Parathyroid adenoma (tissue), 2 donors: ENCODE results near the gene BCAT1.

ENCODE experiments used
- H2AFZ ChIP-seq: fragments of 300-600 bp; sonication (generic); one replicate; pipeline ENCODE4 v1.7.0; 2017; ENCODE audit warnings: antibody characterized with exemption, mild to moderate bottlenecking
- H3K27ac ChIP-seq: fragments of 300-600 bp; sonication (generic); one replicate; pipeline ENCODE4 v1.7.0; 2017
- H3K27me3 ChIP-seq: fragments of 300-600 bp; sonication (generic); one replicate; pipeline ENCODE4 v1.7.0; 2017; ENCODE audit warnings: low read length; ENCODE audit not compliant: control insufficient read depth, insufficient read depth
- H3K36me3 ChIP-seq: fragments of 300-600 bp; sonication (generic); one replicate; pipeline ENCODE4 v1.7.0; 2017; ENCODE audit warnings: low read length; ENCODE audit not compliant: control insufficient read depth, insufficient read depth
- H3K4me1 ChIP-seq: fragments of 300-600 bp; sonication (generic); one replicate; pipeline ENCODE4 v1.7.0; 2017; ENCODE audit warnings: control low read depth
- H3K4me2 ChIP-seq: fragments of 300-600 bp; sonication (generic); one replicate; pipeline ENCODE4 v1.7.0; 2017; ENCODE audit warnings: low read length
- H3K4me3 ChIP-seq: fragments of 300-600 bp; sonication (generic); one replicate; pipeline ENCODE4 v1.7.0; 2017; ENCODE audit warnings: low read depth, low read length
- H3K79me2 ChIP-seq: fragments of 300-600 bp; sonication (generic); one replicate; pipeline ENCODE4 v1.7.0; 2017; ENCODE audit warnings: control low read depth
- H3K9ac ChIP-seq: fragments of 300-600 bp; sonication (generic); one replicate; pipeline ENCODE4 v1.7.0; 2017; ENCODE audit warnings: mild to moderate bottlenecking
- H3K9me3 ChIP-seq: fragments of 300-600 bp; sonication (generic); one replicate; pipeline ENCODE4 v1.7.0; 2017; ENCODE audit warnings: low read length; ENCODE audit not compliant: control insufficient read depth
- CTCF ChIP-seq: fragments of 300-600 bp; sonication (generic); IDR thresholded peaks from one replicate; pipeline ENCODE4 v1.7.0; 2017; ENCODE audit warnings: antibody characterized with exemption, mild to moderate bottlenecking
- donor health status: primary hyperparathyroidism.

BCAT1 gene

GRCh38 chr12:24846689-24847088 lies 102.2 kb downstream of the BCAT1 start:
- H3K4me3 ChIP-seq, result no peak overlapping the region

GRCh38 chr12:24845615-24846014 lies 103.3 kb downstream of the BCAT1 start:
- Histone ChIP-seq H3K79me2 (no peaks in the 10 kb centered on the region), H3K27ac (no peak overlapping the region), H3K36me3 (no peaks in the 10 kb centered on the region), H3K4me3 (no peak overlapping the region), H3K9me3 (no peaks in the 10 kb centered on the region), H3K4me1 (no peaks in the 10 kb centered on the region), H3K4me2 (no peak overlapping the region), H3K9ac (no peak overlapping the region), H3K27me3 (no peaks in the 10 kb centered on the region), H2AFZ (no peak overlapping the region)
- TF ChIP-seq CTCF, result no peak

More at GRCh38 chr12:24846689-24847088, 102.2 kb downstream of the BCAT1 start:
- Histone ChIP-seq H3K27ac (no peak overlapping the region), H3K9me3 (no peaks in the 10 kb centered on the region), H3K79me2 (no peaks in the 10 kb centered on the region), H3K4me1 (no peaks in the 10 kb centered on the region), H3K27me3 (no peaks in the 10 kb centered on the region), H2AFZ (no peak overlapping the region), H3K4me2 (no peak overlapping the region), H3K9ac (no peak overlapping the region), H3K36me3 (no peaks in the 10 kb centered on the region)
- no peak for TF ChIP-seq CTCF

- TF ChIP-seq CTCF, result no peak
These were observed 108.7 kb downstream of the BCAT1 start for GRCh38 chr12:24840046-24840800.

GRCh38 chr12:24839268-24839791 lies 109.6 kb downstream of the BCAT1 start:
- no peaks in the 10 kb centered on the region for H3K79me2 ChIP-seq
- TF ChIP-seq CTCF, result no peak
- no peaks in the 10 kb centered on the region for H3K27me3 ChIP-seq
- no peaks in the 10 kb centered on the region for H3K9me3 ChIP-seq
- no peaks in the 10 kb centered on the region for H3K4me1 ChIP-seq
- H3K9ac ChIP-seq, result no peak overlapping the region
- no peak overlapping the region for H3K27ac ChIP-seq
- H3K36me3 ChIP-seq, result no peaks in the 10 kb centered on the region
- no peak overlapping the region for H3K4me3 ChIP-seq
- no peak overlapping the region for H2AFZ ChIP-seq
- no peak overlapping the region for H3K4me2 ChIP-seq

More at GRCh38 chr12:24840046-24840800, 108.7 kb downstream of the BCAT1 start:
- no peaks in the 10 kb centered on the region for H3K9me3 ChIP-seq
- no peak overlapping the region for H3K4me3 ChIP-seq
- no peaks in the 10 kb centered on the region for H3K79me2 ChIP-seq
- H3K4me2 ChIP-seq, result no peak overlapping the region
- no peak overlapping the region for H3K27ac ChIP-seq
- H3K4me1 ChIP-seq, result no peaks in the 10 kb centered on the region
- H3K27me3 ChIP-seq, result no peaks in the 10 kb centered on the region
- no peak overlapping the region for H3K9ac ChIP-seq
- no peak overlapping the region for H2AFZ ChIP-seq
- H3K36me3 ChIP-seq, result no peaks in the 10 kb centered on the region

- Histone ChIP-seq H2AFZ (no peak overlapping the region), H3K4me1 (no peaks in the 10 kb centered on the region), H3K4me2 (no peak overlapping the region), H3K4me3 (no peak overlapping the region), H3K27ac (no peak overlapping the region), H3K79me2 (no peaks in the 10 kb centered on the region), H3K9ac (no peak overlapping the region), H3K27me3 (no peaks in the 10 kb centered on the region), H3K36me3 (no peaks in the 10 kb centered on the region), H3K9me3 (no peaks in the 10 kb centered on the region)
- TF ChIP-seq CTCF, result no peak
These were observed 110.4 kb downstream of the BCAT1 start for GRCh38 chr12:24838531-24838950.
